Cardiac fibroblast (primary cell): Measurements from ENCODE around the gene SAT1.
"Not testable (repeated sequence)": the region's sequence is repeated elsewhere in the genome, so short reads cannot be mapped to it uniquely, and the experiment has no call there.

ENCODE experiments used
- DNase-seq, 2 donors: peaks; one replicate each; pipeline versions ENCODE4 v3.0.0 to v3.0.0-alpha.2; 2010; ENCODE audit warnings: low read depth in 2 of 2
- H3K4me3 ChIP-seq, 2 donors: replicated peaks in 1 of 2; 1 replicate in 1 of 2; 2 replicates in 1 of 2; pipeline ENCODE4 v1.5.1; 2011; ENCODE audit warnings: low read depth in 2 of 2, low read length in 2 of 2, mild to moderate bottlenecking in 2 of 2, moderate library complexity in 1 of 2
- TF ChIP-seq, protein P1 (sequence below): IDR thresholded peaks from one replicate; pipeline ENCODE4 v1.5.1; 2011; ENCODE audit warnings: low read depth, mild to moderate bottlenecking, low read length, inconsistent platforms

SAT1 gene

DNA sequence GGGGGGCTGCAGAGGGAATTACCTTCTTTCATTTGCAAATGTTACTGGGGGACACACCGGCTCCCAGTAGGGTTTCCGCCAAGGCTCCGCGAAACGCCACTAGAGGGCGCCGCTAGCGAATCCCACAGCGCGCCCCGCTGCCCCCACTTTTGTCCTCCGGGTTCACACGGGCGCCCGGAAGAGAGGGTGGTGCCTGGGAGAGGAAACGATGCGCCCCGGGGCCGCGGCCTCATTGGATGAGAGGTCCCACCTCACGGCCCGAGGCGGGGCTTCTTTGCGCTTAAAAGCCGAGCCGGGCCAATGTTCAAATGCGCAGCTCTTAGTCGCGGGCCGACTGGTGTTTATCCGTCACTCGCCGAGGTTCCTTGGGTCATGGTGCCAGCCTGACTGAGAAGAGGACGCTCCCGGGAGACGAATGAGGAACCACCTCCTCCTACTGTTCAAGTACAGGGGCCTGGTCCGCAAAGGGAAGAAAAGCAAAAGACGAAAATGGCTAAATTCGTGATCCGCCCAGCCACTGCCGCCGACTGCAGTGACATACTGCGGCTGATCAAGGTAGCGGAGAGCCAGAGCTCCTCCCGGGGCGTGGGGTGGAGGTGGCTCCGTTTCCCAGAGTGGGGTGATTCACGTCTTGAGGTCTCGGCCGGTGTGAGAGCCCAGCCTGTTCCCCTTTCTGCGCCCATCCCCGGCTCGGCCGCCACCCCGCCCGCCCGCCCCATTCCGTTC, at the start of gene SAT1:
Gene SAT1 (plus strand): TSS at position 311 of the 726 bp plus-strand sequence. CDS start 179 bp downstream, at position 490.
- peak; percentile 95 to 97 for DNase-seq
- TF ChIP-seq, protein P1, sequence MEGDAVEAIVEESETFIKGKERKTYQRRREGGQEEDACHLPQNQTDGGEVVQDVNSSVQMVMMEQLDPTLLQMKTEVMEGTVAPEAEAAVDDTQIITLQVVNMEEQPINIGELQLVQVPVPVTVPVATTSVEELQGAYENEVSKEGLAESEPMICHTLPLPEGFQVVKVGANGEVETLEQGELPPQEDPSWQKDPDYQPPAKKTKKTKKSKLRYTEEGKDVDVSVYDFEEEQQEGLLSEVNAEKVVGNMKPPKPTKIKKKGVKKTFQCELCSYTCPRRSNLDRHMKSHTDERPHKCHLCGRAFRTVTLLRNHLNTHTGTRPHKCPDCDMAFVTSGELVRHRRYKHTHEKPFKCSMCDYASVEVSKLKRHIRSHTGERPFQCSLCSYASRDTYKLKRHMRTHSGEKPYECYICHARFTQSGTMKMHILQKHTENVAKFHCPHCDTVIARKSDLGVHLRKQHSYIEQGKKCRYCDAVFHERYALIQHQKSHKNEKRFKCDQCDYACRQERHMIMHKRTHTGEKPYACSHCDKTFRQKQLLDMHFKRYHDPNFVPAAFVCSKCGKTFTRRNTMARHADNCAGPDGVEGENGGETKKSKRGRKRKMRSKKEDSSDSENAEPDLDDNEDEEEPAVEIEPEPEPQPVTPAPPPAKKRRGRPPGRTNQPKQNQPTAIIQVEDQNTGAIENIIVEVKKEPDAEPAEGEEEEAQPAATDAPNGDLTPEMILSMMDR = peak; percentile 67
- peak within 1 kb of the TSS; percentile 68 to 73 for H3K4me3 ChIP-seq

DNA sequence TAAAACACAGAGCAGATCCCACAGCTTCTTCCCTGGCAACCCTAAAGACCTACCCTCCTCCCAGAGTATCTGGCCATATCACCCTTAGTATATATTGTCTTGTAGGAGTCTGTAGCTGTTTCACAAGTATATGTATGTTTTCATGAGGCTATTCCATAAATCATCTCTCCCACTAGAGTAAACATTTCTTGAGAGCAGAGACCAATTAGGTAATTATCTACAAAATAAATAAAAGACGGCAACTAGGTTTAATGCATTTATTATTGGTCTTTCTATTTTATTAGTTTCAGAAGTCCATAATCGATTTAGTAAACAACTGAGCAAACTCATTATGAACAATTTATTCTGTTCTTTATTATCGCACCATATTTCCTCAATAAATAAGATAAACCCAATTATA, 46.9 kb upstream of the SAT1 start:
- TF ChIP-seq, protein P1 = no peak
- DNase-seq = no peak
- no peak overlapping the region for H3K4me3 ChIP-seq

DNA sequence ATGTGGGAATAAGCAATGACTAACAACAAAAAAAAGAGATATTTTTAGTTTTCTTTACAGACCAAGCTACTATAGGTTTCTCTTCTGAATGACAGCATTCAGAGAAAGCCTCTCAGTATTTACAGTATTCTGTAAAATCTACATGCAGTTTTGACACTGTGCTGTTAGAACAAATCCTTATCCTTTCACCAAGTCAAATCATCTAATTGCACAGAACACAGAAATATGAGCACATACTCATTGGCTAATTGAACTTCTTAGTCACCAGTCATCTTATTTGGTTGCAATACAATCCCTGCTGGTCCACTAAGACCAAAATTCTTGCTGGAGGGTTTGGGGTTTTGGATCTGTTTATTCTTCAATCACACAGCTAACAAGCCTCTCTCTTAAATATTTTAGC, 45.6 kb upstream of the SAT1 start:
- DNase-seq = peak; percentile 6 to 22
- TF ChIP-seq, protein P1 = no peak
- H3K4me3 ChIP-seq = no peak overlapping the region

DNA sequence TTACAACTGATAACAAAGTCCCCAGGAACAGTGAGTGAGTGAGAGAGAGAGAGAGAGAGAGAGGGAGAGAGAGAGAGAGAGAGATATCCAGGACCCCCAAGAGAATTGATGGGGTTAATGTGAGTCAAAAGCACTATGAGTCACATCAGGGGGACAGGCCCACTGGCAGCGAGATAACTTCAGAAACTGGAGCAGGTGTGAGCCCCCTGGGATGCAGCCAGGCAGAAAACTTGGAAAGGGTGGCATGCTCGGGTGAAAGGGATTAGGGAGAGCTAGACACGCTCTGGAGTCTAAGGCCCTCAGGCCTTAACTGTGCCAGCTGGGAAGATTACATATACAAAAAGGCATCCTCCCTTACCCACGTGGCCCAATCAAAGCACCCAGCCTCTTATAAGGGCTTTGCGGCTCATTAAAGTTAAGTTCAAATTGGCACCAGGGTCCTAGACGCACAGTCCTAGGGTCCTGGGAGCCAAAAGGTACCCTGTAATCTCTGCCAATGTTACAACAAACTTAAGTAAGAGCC, 40.7 kb upstream of the SAT1 start:
- TF ChIP-seq, protein P1 = no peak
- peak overlapping the region; percentile 77 to 81 for H3K4me3 ChIP-seq
- peak; percentile 75 to 77 for DNase-seq

DNA sequence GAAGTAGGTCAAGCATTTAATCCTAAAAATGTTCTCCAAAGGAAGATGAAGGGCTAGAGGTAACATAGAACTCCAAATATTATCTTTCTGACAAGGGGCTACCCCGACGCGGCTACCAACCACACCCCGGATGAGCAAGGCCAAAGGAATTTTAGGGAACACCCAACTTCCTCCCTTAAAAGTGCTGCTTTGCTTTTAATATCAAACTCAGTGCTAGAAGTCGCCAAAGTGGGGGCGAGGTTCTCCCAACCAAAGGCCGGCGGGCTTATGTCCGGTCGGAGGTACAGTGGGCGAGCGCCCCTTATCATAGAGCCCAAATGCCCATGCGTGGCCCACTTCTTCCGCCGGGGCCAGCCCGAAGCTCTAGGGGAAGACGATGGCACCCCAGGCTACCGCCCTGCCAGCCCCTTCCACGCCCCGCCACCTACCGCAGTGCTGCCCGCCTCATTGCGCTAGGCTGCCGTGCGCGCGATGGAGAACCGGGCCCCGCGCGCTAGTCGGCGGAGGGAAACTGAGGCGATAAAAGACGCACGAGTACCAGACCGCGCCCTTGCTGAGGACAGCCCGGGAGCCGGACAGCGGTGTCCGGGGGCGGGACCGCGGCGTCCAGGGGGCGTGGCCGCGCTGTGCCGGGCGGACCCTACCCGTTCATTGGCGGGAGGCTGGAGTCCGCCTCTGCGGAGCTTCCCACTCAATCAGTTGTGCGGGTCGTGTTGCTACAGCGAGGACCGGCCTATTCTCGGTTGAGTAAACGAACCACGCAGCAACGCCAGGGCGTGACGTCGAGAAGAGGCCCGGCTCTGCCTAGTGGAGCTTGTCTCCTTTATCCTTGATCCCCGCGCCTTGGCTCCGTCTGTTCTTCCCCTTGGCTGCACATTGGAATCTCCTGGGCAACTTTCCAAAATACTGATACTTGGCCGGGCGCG, 40.0 kb upstream of the SAT1 start, which contains the start of gene ACOT9:
Gene ACOT9 (minus strand): TSS at position 580 of the 926 bp plus-strand sequence. CDS start 132 bp downstream, at position 448.
- TF ChIP-seq, protein P1 = no peak
- peak; percentile 93 to 97 for DNase-seq
- H3K4me3 ChIP-seq = peak within 1 kb of the TSS; percentile 77 to 81

DNA sequence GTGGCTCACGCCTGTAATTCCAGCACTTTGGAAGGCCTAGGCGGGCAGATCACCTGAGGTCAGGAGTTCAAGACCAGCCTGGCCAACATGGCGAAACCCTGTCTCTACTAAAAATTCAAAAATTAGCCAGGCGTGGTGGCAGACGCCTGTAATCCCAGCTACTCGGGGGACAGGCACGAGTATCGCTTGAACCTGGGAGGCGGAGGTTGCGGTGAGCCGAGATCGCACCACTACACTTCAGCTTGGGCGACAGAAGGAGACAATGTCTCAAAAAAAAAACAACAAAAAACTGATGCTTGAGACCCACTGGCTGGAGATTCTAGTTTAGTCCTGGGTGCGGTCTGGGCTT, 39.4 kb upstream of the SAT1 start:
- peak overlapping the region in 1 of 2 donors; percentile 81 for H3K4me3 ChIP-seq

DNA sequence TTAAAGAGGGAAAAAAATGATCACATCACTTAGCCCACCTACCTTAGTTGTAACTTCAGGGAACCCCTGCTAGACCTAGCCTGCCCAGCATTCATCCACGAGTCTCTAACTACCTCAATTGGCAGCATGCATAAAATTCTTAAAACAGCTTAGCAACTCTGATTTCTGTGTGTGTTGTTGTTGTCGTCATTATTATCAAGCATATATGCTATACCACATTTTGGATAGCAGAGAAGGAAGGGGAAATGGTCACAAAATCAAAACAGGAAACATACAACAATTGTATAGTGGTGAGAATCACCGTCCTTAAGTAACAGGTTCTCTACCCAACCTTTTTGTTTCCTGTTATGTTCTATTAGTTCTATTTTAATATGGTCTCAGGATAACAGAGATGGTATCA, 37.2 kb upstream of the SAT1 start:
- TF ChIP-seq, protein P1 = no peak
- H3K4me3 ChIP-seq = no peak overlapping the region
- DNase-seq = peak in 1 of 2 donors; percentile 6

More for the DNA sequence above, 39.4 kb upstream of the SAT1 start:
- not testable (repeated sequence) for DNase-seq
